GM12891 (cell line): ENCODE measurements around the gene IGLL5.
"Not testable (repeated sequence)": the region's sequence is repeated elsewhere in the genome, so short reads cannot be mapped to it uniquely, and the experiment has no call there.

Source experiments
- PAX5 ChIP-seq: IDR thresholded peaks from 2 replicates; pipeline ENCODE4 v1.6.1; 2011; ENCODE audit warnings: low read length, moderate library complexity, mild to moderate bottlenecking; ENCODE audit not compliant: insufficient read depth, severe bottlenecking
- POLR2A ChIP-seq: IDR thresholded peaks from 2 replicates; pipeline ENCODE4 v1.6.1; 2011; ENCODE audit warnings: low read depth, low read length, control low read depth
- POLR2AphosphoS5 ChIP-seq: IDR thresholded peaks from 2 replicates; pipeline ENCODE4 v1.6.1; 2011; ENCODE audit warnings: low read depth, low read length, control low read depth
- POU2F2 ChIP-seq: IDR thresholded peaks from 2 replicates; pipeline ENCODE4 v1.6.1; 2011; ENCODE audit warnings: low read depth, mild to moderate bottlenecking, control low read depth, low read length, moderate library complexity
- SPI1 ChIP-seq: IDR thresholded peaks from 2 replicates; pipeline ENCODE4 v1.6.1; 2011; ENCODE audit warnings: low read depth, low read length, control low read depth
- TAF1 ChIP-seq: IDR thresholded peaks from 2 replicates; pipeline ENCODE4 v1.6.1; 2011; ENCODE audit warnings: low read depth, low read length, control low read depth

DNA sequence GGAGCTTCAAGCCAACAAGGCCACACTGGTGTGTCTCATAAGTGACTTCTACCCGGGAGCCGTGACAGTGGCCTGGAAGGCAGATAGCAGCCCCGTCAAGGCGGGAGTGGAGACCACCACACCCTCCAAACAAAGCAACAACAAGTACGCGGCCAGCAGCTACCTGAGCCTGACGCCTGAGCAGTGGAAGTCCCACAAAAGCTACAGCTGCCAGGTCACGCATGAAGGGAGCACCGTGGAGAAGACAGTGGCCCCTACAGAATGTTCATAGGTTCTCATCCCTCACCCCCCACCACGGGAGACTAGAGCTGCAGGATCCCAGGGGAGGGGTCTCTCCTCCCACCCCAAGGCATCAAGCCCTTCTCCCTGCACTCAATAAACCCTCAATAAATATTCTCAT, 18.8 kb downstream of the IGLL5 start:
- not testable (repeated sequence) for TF ChIP-seq SPI1, TAF1, PAX5, POLR2A, POU2F2, POLR2AphosphoS5
